Neuronal stem cell (in vitro differentiated cells): ENCODE results near the gene SUCLG1.
A peak's percentile ranks its signal among the peaks of the same experiment; 100 is the strongest.

Source experiments
- DNase-seq: peaks from one replicate; pipeline ENCODE4 v3.0.0-alpha.2; 2013; ENCODE audit warnings: low spot score
- H2AFZ ChIP-seq: one replicate; pipeline ENCODE4 v1.6.1; 2013; ENCODE audit warnings: mild to moderate bottlenecking, low read length, inconsistent platforms
- H2AK5ac ChIP-seq: 2 replicates; pipeline ENCODE4 v1.6.1; 2013; ENCODE audit warnings: low read depth, mild to moderate bottlenecking, inconsistent platforms, low read length, moderate library complexity, mixed read lengths
- H2BK120ac ChIP-seq: 2 replicates; pipeline ENCODE4 v1.6.1; 2013; ENCODE audit warnings: low read depth, mild to moderate bottlenecking, inconsistent platforms, low read length, moderate library complexity, mixed read lengths
- H2BK12ac ChIP-seq: one replicate; pipeline ENCODE4 v1.6.1; 2013; ENCODE audit warnings: low read length, inconsistent platforms
- H2BK15ac ChIP-seq: 2 replicates; pipeline ENCODE4 v1.6.1; 2013; ENCODE audit warnings: mild to moderate bottlenecking, low read length, inconsistent platforms, mixed read lengths
- H2BK5ac ChIP-seq: one replicate; pipeline ENCODE4 v1.6.1; 2013; ENCODE audit warnings: inconsistent platforms, mild to moderate bottlenecking, low read length, moderate library complexity
- H3K14ac ChIP-seq: one replicate; pipeline ENCODE4 v1.6.1; 2013; ENCODE audit warnings: low read length, inconsistent platforms
- H3K18ac ChIP-seq: 2 replicates; pipeline ENCODE4 v1.6.1; 2013; ENCODE audit warnings: low read length, inconsistent platforms
- H3K23ac ChIP-seq: 2 replicates; pipeline ENCODE4 v1.6.1; 2013; ENCODE audit warnings: low read depth, mild to moderate bottlenecking, mixed read lengths, low read length, inconsistent platforms; ENCODE audit not compliant: poor library complexity
- H3K27ac ChIP-seq: replicated peaks from 3 replicates; pipeline ENCODE4 v1.5.1; 2013; ENCODE audit warnings: low read length, inconsistent platforms
- H3K27me3 ChIP-seq, 3 experiments: 2 replicates each; pipeline ENCODE4 v1.6.1; 2013; ENCODE audit warnings: low read length in 3 of 3, mild to moderate bottlenecking in 2 of 3, inconsistent platforms in 1 of 3, low read depth in 1 of 3, mixed read lengths in 1 of 3, moderate library complexity in 1 of 3; ENCODE audit not compliant: control insufficient read depth in 3 of 3, insufficient read depth in 3 of 3
- H3K36me3 ChIP-seq, 2 donors: replicated peaks in 1 of 2; 2 replicates each; pipeline ENCODE4 v1.6.1; 2013; ENCODE audit warnings: low read length in 2 of 2; ENCODE audit not compliant: control insufficient read depth in 2 of 2, insufficient read depth in 2 of 2
- H3K4ac ChIP-seq: 2 replicates; pipeline ENCODE4 v1.6.1; 2013; ENCODE audit warnings: inconsistent platforms, mild to moderate bottlenecking, low read length, moderate library complexity
- H3K4me1 ChIP-seq, 2 donors: 1 replicate in 1 of 2; 2 replicates in 1 of 2; pipeline ENCODE4 v1.6.1; 2013; ENCODE audit warnings: low read length in 2 of 2, low read depth in 1 of 2; ENCODE audit not compliant: control insufficient read depth in 2 of 2, insufficient read depth in 1 of 2
- H3K4me2 ChIP-seq: one replicate; pipeline ENCODE4 v1.6.1; 2013; ENCODE audit warnings: mild to moderate bottlenecking, low read length, inconsistent platforms; ENCODE audit not compliant: insufficient read depth, poor library complexity, severe bottlenecking
- H3K4me3 ChIP-seq, 2 donors: 2 replicates each; pipeline ENCODE4 v1.5.1; 2013; ENCODE audit warnings: low read length in 2 of 2, mild to moderate bottlenecking in 2 of 2, inconsistent platforms in 1 of 2, moderate library complexity in 1 of 2
- H3K79me1 ChIP-seq: one replicate; pipeline ENCODE4 v1.6.1; 2013; ENCODE audit warnings: low read depth, mild to moderate bottlenecking, inconsistent platforms, low read length, moderate library complexity
- H3K9ac ChIP-seq: one replicate; pipeline ENCODE4 v1.6.1; 2013; ENCODE audit warnings: mild to moderate bottlenecking, low read depth, low read length, inconsistent platforms; ENCODE audit not compliant: poor library complexity
- H3K9me3 ChIP-seq, 2 donors: replicated peaks in 1 of 2; 2 replicates each; pipeline versions ENCODE3 to v1.6.1; 2013; ENCODE audit warnings: low read length in 2 of 2, mild to moderate bottlenecking in 2 of 2, inconsistent platforms in 1 of 2, low read depth in 1 of 2, mixed read lengths in 1 of 2, moderate library complexity in 1 of 2; ENCODE audit not compliant: control insufficient read depth in 2 of 2, insufficient read depth in 1 of 2
- H4K8ac ChIP-seq: one replicate; pipeline ENCODE4 v1.6.1; 2013; ENCODE audit warnings: low read depth, mild to moderate bottlenecking, inconsistent platforms, low read length, moderate library complexity
- H4K91ac ChIP-seq: one replicate; pipeline ENCODE4 v1.6.1; 2013; ENCODE audit warnings: low read length, low read depth, mild to moderate bottlenecking, inconsistent platforms; ENCODE audit not compliant: poor library complexity
- WGBS, 2 donors: extraction: QIAGEN DNeasy Blood & Tissue Kit; methylation state at CpG; one replicate each; pipeline ENCODE4 v1.1.7; 2013; ENCODE audit warnings: missing lambda C conversion rate in 2 of 2, mixed read lengths in 1 of 2; ENCODE audit not compliant: insufficient read length in 2 of 2, insufficient replicate concordance in 1 of 2; ENCODE audit errors: extremely low coverage in 2 of 2; 5-methylcytosine and 5-hydroxymethylcytosine counted together

The SUCLG1 gene

DNA sequence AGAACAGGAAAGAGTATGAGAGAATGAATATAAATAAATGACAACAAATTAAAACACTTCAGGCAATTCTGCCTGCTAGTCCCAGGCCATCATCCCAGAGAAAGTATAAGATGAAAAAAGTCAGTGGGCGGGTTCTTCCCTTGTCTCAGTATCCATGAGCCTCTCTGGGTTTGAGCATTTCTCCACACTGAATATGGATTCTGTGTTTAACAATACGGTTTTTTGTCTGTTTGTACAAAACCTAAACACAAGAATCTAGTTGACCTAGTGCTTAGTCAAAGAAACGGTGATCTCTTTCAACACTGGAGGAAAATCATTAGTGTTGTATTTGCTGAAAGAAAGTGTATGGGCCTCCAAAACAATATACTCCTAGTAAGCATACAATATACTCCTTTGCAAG, 10.0 kb downstream of the SUCLG1 start:
- H3K4me2 ChIP-seq = no peak overlapping the region
- DNase-seq = no peak
- no peak overlapping the region for H3K27ac ChIP-seq

DNA sequence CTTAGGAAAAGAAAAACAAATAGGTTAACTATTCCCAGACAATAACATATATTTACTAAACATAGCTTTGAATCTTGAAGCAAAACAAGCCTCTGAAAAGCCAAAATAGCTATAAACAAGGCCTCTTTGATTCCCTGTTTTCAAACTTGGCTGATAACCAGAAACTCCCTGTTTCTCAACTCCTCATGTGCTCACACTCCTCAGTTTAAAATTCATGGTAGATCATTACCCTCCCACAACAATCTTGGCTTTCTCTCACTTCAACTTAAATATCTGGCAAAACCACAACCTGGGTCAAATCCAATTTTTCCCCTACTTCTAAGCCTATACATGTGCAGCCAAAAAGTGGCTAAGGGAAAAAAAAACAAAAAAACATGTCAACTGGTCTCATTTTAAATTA, 15.6 kb downstream of the SUCLG1 start:
- Histone ChIP-seq H3K18ac (no peak overlapping the region), H3K4ac (no peak overlapping the region), H3K79me1 (no peaks in the 10 kb centered on the region), H3K9ac (no peak overlapping the region), H3K4me1 (peaks cover 0 to 5% of the 10 kb centered on the region in 2 donors), H2BK12ac (no peak overlapping the region), H4K91ac (no peak overlapping the region), H2BK5ac (no peak overlapping the region), H3K23ac (no peak overlapping the region), H2AK5ac (no peak overlapping the region), H3K27me3 (no peaks in the 10 kb centered on the region), H3K4me2 (no peak overlapping the region), H3K14ac (no peak overlapping the region), H2BK15ac (no peak overlapping the region), H3K9me3 (peaks cover 3 to 6% of the 10 kb centered on the region in 2 donors), H2BK120ac (no peak overlapping the region), H3K4me3 (no peak overlapping the region), H4K8ac (no peak overlapping the region), H3K27ac (no peak overlapping the region), H3K36me3 (peaks cover 2 to 55% of the 10 kb centered on the region in 2 donors), H2AFZ (no peak overlapping the region)
- DNase-seq = no peak

More for the DNA sequence above, 10.0 kb downstream of the SUCLG1 start:
- H3K4me3 ChIP-seq = no peak overlapping the region
- H2AK5ac ChIP-seq = no peak overlapping the region
- H3K18ac ChIP-seq = no peak overlapping the region
- no peak overlapping the region for H3K9ac ChIP-seq
- no peak overlapping the region for H2BK15ac ChIP-seq
- no peak overlapping the region for H3K23ac ChIP-seq
- no peaks in the 10 kb centered on the region for H3K27me3 ChIP-seq
- H3K79me1 ChIP-seq = no peaks in the 10 kb centered on the region
- no peak overlapping the region for H2BK5ac ChIP-seq
- no peak overlapping the region for H4K91ac ChIP-seq
- H2BK120ac ChIP-seq = no peak overlapping the region
- H3K9me3 ChIP-seq = peaks cover 0 to 3% of the 10 kb centered on the region in 2 donors
- H3K4me1 ChIP-seq = peaks cover 0 to 3% of the 10 kb centered on the region in 2 donors
- no peak overlapping the region for H3K4ac ChIP-seq
- peaks cover 0 to 2% of the 10 kb centered on the region in 2 donors for H3K36me3 ChIP-seq
- H2AFZ ChIP-seq = no peak overlapping the region
- no peak overlapping the region for H3K14ac ChIP-seq
- no peak overlapping the region for H4K8ac ChIP-seq
- no peak overlapping the region for H2BK12ac ChIP-seq
- WGBS, 2 donors = no CpG with 5 or more reads among the region's 3 CpGs

DNA sequence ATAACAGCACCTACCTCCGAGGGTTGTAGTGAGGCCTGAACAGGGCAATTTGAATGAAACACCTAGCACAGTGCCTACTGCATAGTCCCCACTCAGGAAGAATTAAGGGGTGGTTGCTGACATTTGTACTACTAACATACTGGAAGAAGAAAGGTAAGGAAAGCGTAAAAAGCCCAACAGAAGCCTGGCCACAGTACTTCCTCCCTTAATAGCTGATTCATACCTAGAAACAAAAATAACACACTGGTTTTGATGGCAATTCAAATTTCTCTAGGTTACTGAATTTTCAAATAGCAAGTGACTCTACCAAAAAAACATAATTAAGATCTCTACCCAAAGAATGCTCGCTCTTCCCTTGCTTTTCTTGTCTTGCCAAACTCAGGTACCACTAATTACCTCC, 16.2 kb downstream of the SUCLG1 start:
- Histone ChIP-seq H3K4me3 (no peak overlapping the region), H3K9me3 (peaks cover 3 to 6% of the 10 kb centered on the region in 2 donors), H2BK5ac (no peak overlapping the region), H3K4ac (no peak overlapping the region), H3K27ac (peak overlapping the region; percentile 2), H3K27me3 (no peaks in the 10 kb centered on the region), H3K4me1 (peaks cover 0 to 5% of the 10 kb centered on the region in 2 donors), H3K23ac (no peak overlapping the region), H3K18ac (no peak overlapping the region), H3K4me2 (no peak overlapping the region), H2AFZ (no peak overlapping the region), H2AK5ac (no peak overlapping the region), H4K91ac (no peak overlapping the region), H2BK15ac (no peak overlapping the region), H3K14ac (no peak overlapping the region), H3K79me1 (no peaks in the 10 kb centered on the region), H2BK120ac (no peak overlapping the region), H2BK12ac (no peak overlapping the region), H3K36me3 (peaks cover 2 to 60% of the 10 kb centered on the region in 2 donors), H4K8ac (no peak overlapping the region), H3K9ac (no peak overlapping the region)
- no peak for DNase-seq
- no CpG with 5 or more reads among the region's 3 CpGs for WGBS, 2 donors

GRCh38 chr2:84441505-84441904, 17.6 kb downstream of the SUCLG1 start:
- Histone ChIP-seq H2AK5ac (no peak overlapping the region), H2BK5ac (no peak overlapping the region), H3K4ac (no peak overlapping the region), H3K27me3 (no peaks in the 10 kb centered on the region), H3K79me1 (no peaks in the 10 kb centered on the region), H3K14ac (no peak overlapping the region), H2BK12ac (no peak overlapping the region), H3K9ac (no peak overlapping the region), H3K4me2 (peak overlapping the region; percentile 28), H3K4me3 (no peak overlapping the region), H2AFZ (no peak overlapping the region), H3K9me3 (peaks cover 3 to 6% of the 10 kb centered on the region in 2 donors), H3K23ac (no peak overlapping the region), H3K4me1 (peaks cover 0 to 5% of the 10 kb centered on the region in 2 donors), H2BK15ac (no peak overlapping the region), H4K8ac (no peak overlapping the region), H4K91ac (no peak overlapping the region), H3K27ac (peak overlapping the region; percentile 79), H2BK120ac (no peak overlapping the region), H3K36me3 (peaks cover 2 to 72% of the 10 kb centered on the region in 2 donors), H3K18ac (no peak overlapping the region)
- WGBS, 2 donors = no CpG with 5 or more reads among the region's 1 CpG
- no peak for DNase-seq
